MCF 10A (cell line): ENCODE data around the gene MISP. TPM values are rescaled to one million over a fixed set of nuclear protein-coding genes. Genes with fewer than 3 reads are reported as not detected.

Experiments
- BruUV-seq: library from RNA; stranded (reverse); fragments of 400-500 nt; replicated peaks from 2 replicates; lab custom pipeline; 2021; lab: Mats Ljungman, UMichigan
- CTCF ChIA-PET: fragments of 300-600 bp; sonication (Branson Sonifier 250); formaldehyde crosslinking; extraction: SDS; loops from one replicate; lab custom pipeline; 2021; ENCODE audit warnings: antibody characterized with exemption, inconsistent platforms; lab: Yijun Ruan, JAX
- POLR2A ChIA-PET: fragments of 300-600, 350-650 bp; sonication (Branson Sonifier 250); formaldehyde crosslinking; extraction: SDS; loops from one replicate; lab custom pipeline; 2020; ENCODE audit warnings: antibody characterized with exemption, inconsistent platforms; lab: Yijun Ruan, JAX
- DNase-seq: peaks from one replicate; pipeline ENCODE4 v3.0.0-alpha.2; 2018; ENCODE audit not compliant: unreplicated experiment
- H3K27ac Mint-ChIP-seq: one replicate; pipeline ENCODE4 v1.8.0; 2022; ENCODE audit warnings: mild to moderate bottlenecking, low read depth, mixed read lengths; ENCODE audit not compliant: unreplicated experiment
- H3K27me3 Mint-ChIP-seq: one replicate; pipeline ENCODE4 v1.8.0; 2022; ENCODE audit warnings: mixed read lengths; ENCODE audit not compliant: insufficient read depth, unreplicated experiment
- H3K36me3 Mint-ChIP-seq: one replicate; pipeline ENCODE4 v1.8.0; 2022; ENCODE audit warnings: mild to moderate bottlenecking, moderate library complexity, mixed read lengths; ENCODE audit not compliant: insufficient read depth, unreplicated experiment
- H3K4me1 Mint-ChIP-seq: one replicate; pipeline ENCODE4 v1.8.0; 2022; ENCODE audit warnings: mixed read lengths; ENCODE audit not compliant: insufficient read depth, unreplicated experiment
- H3K4me3 Mint-ChIP-seq: one replicate; pipeline ENCODE4 v1.8.0; 2022; ENCODE audit warnings: mild to moderate bottlenecking, moderate library complexity, mixed read lengths; ENCODE audit not compliant: unreplicated experiment
- H3K9me3 Mint-ChIP-seq: one replicate; pipeline ENCODE4 v1.8.0; 2022; ENCODE audit warnings: mixed read lengths; ENCODE audit not compliant: unreplicated experiment
- intact Hi-C: fragments of 100-400 bp; cut with micrococcal nuclease; formaldehyde crosslinking; loops from 2 replicates; pipeline ENCODE4 v1.14.1; 2022
- total RNA-seq: library from RNA; stranded (reverse); gene quantifications from 2 replicates; pipeline ENCODE4 v1.2.3, GENCODE V29; 2022
- TF ChIP-seq, protein P1 (sequence below): fragments of 200-600 bp; IDR thresholded peaks from one replicate; pipeline ENCODE4 v1.8.0; 2022; ENCODE audit warnings: antibody characterized with exemption, mild to moderate bottlenecking; ENCODE audit not compliant: unreplicated experiment

Gene MISP
- total RNA-seq, 1 experiment from 2014 or later = 33.7 TPM

DNA sequence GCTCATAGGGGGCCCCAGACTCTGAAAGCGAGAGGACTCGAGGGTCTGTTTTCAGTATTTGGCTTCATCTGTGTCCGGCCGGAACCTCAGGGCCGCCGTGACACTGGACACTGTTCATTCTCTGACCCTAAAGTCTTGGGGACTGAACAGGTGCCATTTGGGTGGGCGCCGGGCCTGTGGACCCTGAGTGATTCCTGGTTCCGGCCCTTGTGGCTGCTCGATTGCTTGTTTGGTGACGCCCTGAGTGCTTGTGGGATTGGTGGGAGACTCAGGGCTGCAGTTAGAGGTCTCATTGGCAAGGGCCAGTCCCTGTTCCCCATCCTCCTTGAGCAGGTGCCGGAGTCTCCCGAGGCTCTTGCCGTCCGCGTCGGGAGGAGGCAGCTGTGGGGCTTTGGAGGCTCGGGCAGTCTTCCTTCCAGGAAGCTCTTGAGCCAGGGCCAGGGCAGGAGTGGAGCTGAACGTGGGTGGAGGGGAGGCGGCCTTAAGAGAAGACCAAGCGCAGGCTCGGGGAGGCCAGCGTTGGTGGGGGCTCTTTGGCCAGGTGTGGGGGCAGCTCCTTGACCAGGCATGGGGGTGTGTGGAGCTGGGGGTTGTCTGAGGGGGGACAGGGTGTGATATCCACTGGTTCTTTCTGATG is 51.1 kb downstream of the MISP start:
- intact Hi-C loops = no loop called here
- no peak for DNase-seq
- no peaks in the 10 kb centered on the region for H3K27me3 Mint-ChIP-seq
- no peaks in the 10 kb centered on the region for H3K9me3 Mint-ChIP-seq
- H3K27ac Mint-ChIP-seq = peak overlapping the region; percentile 46
- TF ChIP-seq, protein P1, sequence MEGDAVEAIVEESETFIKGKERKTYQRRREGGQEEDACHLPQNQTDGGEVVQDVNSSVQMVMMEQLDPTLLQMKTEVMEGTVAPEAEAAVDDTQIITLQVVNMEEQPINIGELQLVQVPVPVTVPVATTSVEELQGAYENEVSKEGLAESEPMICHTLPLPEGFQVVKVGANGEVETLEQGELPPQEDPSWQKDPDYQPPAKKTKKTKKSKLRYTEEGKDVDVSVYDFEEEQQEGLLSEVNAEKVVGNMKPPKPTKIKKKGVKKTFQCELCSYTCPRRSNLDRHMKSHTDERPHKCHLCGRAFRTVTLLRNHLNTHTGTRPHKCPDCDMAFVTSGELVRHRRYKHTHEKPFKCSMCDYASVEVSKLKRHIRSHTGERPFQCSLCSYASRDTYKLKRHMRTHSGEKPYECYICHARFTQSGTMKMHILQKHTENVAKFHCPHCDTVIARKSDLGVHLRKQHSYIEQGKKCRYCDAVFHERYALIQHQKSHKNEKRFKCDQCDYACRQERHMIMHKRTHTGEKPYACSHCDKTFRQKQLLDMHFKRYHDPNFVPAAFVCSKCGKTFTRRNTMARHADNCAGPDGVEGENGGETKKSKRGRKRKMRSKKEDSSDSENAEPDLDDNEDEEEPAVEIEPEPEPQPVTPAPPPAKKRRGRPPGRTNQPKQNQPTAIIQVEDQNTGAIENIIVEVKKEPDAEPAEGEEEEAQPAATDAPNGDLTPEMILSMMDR = no peak
- ChIA-PET POLR2A (interaction anchor here (0.7 to 1.6 kb wide), 4 partner anchors 24 to 130 kb away, joined by 3 to 5 read pairs (median 3); partner anchors contain the start of genes MED16 and RNU6-9), CTCF (interaction anchor here (0.8 kb wide), 1 partner anchor 296 kb away, joined by 3 read pairs; no protein-coding TSS in a partner anchor)
- BruUV-seq = no TSS peak
- peaks cover 33% of the 10 kb centered on the region for H3K4me1 Mint-ChIP-seq
- peaks cover 70% of the 10 kb centered on the region for H3K36me3 Mint-ChIP-seq
- peak overlapping the region; percentile 61 for H3K4me3 Mint-ChIP-seq

DNA sequence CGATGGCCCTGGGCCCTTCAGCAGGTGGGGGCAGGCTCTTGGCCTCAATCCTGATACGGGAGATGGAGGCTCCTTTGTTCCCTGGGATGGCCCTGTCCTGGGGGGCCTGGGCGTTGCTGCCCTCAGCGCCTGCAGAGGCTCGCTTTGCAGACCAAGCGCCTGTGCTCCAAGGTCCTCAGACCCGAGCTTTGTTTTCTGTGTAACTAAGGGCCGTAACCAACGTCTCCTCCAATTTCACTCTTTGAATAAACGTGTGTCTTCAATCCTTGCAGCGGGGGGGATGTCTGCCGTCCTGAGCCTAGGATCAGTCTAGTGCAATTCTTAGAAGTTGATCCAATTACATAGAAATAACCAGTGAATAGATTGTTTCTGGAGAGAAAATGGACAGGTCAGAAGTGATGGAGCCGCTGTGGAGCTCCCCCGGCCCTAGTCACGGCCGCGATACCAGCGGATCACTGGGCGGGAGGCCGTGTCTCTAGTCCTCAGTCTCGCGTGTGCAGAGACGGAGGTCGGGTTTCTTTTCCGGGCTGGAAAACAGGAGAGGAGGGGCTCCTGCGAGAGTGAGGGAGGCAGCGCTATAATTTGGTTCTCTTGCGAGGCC is 51.7 kb downstream of the MISP start:
- ChIA-PET POLR2A (interaction anchor here (0.7 to 1.6 kb wide), 3 partner anchors 24 to 91 kb away, joined by 3 to 5 read pairs (median 3); partner anchors contain the start of genes MED16 and RNU6-9), CTCF (interaction anchor here (0.6 to 0.8 kb wide), 2 partner anchors 178 to 295 kb away, joined by 3 to 5 read pairs; no protein-coding TSS in a partner anchor)
- H3K36me3 Mint-ChIP-seq = peaks cover 76% of the 10 kb centered on the region
- no peak for DNase-seq
- TF ChIP-seq, protein P1 = no peak
- H3K4me3 Mint-ChIP-seq = peak overlapping the region; percentile 61
- H3K9me3 Mint-ChIP-seq = no peaks in the 10 kb centered on the region
- H3K27me3 Mint-ChIP-seq = no peaks in the 10 kb centered on the region
- intact Hi-C loops = no loop called here
- H3K27ac Mint-ChIP-seq = peak overlapping the region; percentile 46
- H3K4me1 Mint-ChIP-seq = peaks cover 33% of the 10 kb centered on the region
- no TSS peak for BruUV-seq

DNA sequence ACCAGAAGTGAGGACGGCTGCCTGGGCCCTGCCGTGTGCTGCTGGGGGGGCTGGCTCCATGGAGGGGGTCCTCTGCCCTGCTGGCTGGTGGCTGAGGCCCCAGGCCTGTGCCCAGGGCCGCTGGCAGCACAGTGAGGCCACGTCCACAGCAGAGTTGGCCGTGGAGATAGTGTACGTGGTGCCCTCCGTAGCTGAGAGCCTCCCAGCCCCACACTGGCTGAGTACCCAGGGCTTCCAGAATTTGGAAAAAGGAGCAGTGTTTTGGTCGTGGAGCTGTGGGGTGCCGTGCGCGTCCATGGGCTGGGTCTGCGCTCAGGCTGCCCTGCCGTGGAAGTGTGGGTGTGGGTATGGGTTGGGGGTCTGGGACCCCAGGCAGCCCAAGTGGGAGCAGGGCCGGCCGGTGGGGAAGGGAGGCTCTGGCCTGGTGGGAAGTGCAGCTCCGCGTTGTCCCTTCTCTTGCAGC is 52.2 kb downstream of the MISP start:
- Mint-ChIP-seq H3K27me3 (no peaks in the 10 kb centered on the region), H3K36me3 (peaks cover 81% of the 10 kb centered on the region), H3K4me1 (peaks cover 33% of the 10 kb centered on the region), H3K9me3 (no peaks in the 10 kb centered on the region), H3K4me3 (no peak overlapping the region), H3K27ac (no peak overlapping the region)
- intact Hi-C loops = no loop called here
- no TSS peak for BruUV-seq
- POLR2A ChIA-PET = interaction anchor here (0.7 kb wide), 1 partner anchor 142 kb away, joined by 3 read pairs; no protein-coding TSS in a partner anchor
- CTCF ChIA-PET = interaction anchor here (0.6 to 0.8 kb wide), 2 partner anchors 178 to 295 kb away, joined by 3 to 5 read pairs; no protein-coding TSS in a partner anchor
- TF ChIP-seq, protein P1 = no peak
- no peak for DNase-seq
